ENCODE data around the gene OR10A6. TPM values are rescaled to one million over a fixed set of nuclear protein-coding genes. Genes with fewer than 3 reads are reported as not detected.
A peak's percentile ranks its signal among the peaks of the same experiment; 100 is the strongest.

OR10A6 gene, protein sequence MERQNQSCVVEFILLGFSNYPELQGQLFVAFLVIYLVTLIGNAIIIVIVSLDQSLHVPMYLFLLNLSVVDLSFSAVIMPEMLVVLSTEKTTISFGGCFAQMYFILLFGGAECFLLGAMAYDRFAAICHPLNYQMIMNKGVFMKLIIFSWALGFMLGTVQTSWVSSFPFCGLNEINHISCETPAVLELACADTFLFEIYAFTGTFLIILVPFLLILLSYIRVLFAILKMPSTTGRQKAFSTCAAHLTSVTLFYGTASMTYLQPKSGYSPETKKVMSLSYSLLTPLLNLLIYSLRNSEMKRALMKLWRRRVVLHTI
- not detected in 2 replicates for total RNA-seq
- long read RNA-seq = 0 reads

GRCh38 chr11:7931168-7931567 lies at the start of gene OR10A6:
TSS of gene OR10A6 (minus strand) at chr11:7931268. CDS start at chr11:7928662, 2,606 bp downstream.
- TF ChIP-seq, protein P1, sequence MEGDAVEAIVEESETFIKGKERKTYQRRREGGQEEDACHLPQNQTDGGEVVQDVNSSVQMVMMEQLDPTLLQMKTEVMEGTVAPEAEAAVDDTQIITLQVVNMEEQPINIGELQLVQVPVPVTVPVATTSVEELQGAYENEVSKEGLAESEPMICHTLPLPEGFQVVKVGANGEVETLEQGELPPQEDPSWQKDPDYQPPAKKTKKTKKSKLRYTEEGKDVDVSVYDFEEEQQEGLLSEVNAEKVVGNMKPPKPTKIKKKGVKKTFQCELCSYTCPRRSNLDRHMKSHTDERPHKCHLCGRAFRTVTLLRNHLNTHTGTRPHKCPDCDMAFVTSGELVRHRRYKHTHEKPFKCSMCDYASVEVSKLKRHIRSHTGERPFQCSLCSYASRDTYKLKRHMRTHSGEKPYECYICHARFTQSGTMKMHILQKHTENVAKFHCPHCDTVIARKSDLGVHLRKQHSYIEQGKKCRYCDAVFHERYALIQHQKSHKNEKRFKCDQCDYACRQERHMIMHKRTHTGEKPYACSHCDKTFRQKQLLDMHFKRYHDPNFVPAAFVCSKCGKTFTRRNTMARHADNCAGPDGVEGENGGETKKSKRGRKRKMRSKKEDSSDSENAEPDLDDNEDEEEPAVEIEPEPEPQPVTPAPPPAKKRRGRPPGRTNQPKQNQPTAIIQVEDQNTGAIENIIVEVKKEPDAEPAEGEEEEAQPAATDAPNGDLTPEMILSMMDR (IDR thresholded peaks at IDR 0.05) = no peak
- Mint-ChIP-seq H3K36me3 (ENCODE audit: unreplicated experiment) (no peaks in the 10 kb centered on the region), H3K4me3 (ENCODE audit: unreplicated experiment) (no peak within 1 kb of the TSS), H3K27me3 (ENCODE audit: unreplicated experiment) (peaks cover 29% of the 10 kb centered on the region), H3K9me3 (ENCODE audit: unreplicated experiment) (no peaks in the 10 kb centered on the region), H3K27ac (ENCODE audit: unreplicated experiment) (no peak within 1 kb of the TSS), H3K4me1 (ENCODE audit: unreplicated experiment) (no peaks in the 10 kb centered on the region)
- no peak for DNase-seq (ENCODE audit: extremely low spot score, unreplicated experiment)

DNA sequence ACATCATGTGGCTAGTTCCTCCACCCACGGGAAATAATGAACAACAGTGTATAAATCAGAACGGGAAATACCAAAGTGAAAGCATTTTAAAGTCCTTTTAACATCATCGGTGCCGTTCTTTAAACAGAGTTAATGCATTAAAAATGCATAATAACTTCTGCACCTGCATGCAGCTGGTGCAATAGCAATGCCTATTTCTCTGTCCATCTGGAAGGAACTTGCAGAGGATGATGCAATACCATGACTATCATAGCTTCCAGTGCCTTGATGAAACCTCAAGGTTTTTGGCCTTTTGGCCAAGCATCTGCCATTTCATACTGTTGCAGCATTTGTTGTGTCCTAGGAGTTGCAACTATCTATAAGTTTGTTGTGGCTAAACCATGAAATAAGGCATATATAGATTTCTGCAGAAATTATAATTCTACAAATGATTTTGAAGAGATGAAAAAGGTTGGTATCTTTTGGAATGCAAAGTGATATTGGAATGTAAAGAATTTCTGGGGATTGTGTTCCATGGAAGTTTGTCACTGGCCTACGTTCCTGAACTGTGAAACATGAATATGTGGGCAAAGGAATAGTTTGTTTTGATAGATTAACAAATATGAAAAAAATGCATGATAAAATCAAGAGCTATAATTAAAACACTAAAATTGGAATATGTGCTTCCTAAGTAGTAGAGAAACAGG lies 46.3 kb upstream of the OR10A6 start:
- peak overlapping the region; percentile 77 for H3K27ac Mint-ChIP-seq (ENCODE audit: unreplicated experiment)
- H3K36me3 Mint-ChIP-seq (ENCODE audit: unreplicated experiment) = no peaks in the 10 kb centered on the region
- no peak overlapping the region for H3K4me3 Mint-ChIP-seq (ENCODE audit: unreplicated experiment)
- TF ChIP-seq, protein P1 (IDR thresholded peaks at IDR 0.05) = no peak
- H3K27me3 Mint-ChIP-seq (ENCODE audit: unreplicated experiment) = no peaks in the 10 kb centered on the region
- H3K9me3 Mint-ChIP-seq (ENCODE audit: unreplicated experiment) = no peaks in the 10 kb centered on the region
- H3K4me1 Mint-ChIP-seq (ENCODE audit: unreplicated experiment) = peaks cover 47% of the 10 kb centered on the region
- no peak for DNase-seq (ENCODE audit: extremely low spot score, unreplicated experiment)

GRCh38 chr11:7974668-7975067 lies 43.6 kb upstream of the OR10A6 start:
- H3K36me3 Mint-ChIP-seq (ENCODE audit: unreplicated experiment) = no peaks in the 10 kb centered on the region
- H3K4me1 Mint-ChIP-seq (ENCODE audit: unreplicated experiment) = peaks cover 65% of the 10 kb centered on the region
- no peaks in the 10 kb centered on the region for H3K9me3 Mint-ChIP-seq (ENCODE audit: unreplicated experiment)
- TF ChIP-seq, protein P1 (IDR thresholded peaks at IDR 0.05) = no peak
- no peak for DNase-seq (ENCODE audit: extremely low spot score, unreplicated experiment)
- H3K27ac Mint-ChIP-seq (ENCODE audit: unreplicated experiment) = peak overlapping the region; percentile 61
- no peaks in the 10 kb centered on the region for H3K27me3 Mint-ChIP-seq (ENCODE audit: unreplicated experiment)
- no peak overlapping the region for H3K4me3 Mint-ChIP-seq (ENCODE audit: unreplicated experiment)

- H3K27ac Mint-ChIP-seq (ENCODE audit: unreplicated experiment) = peak overlapping the region; percentile 66
- TF ChIP-seq, protein P1 (IDR thresholded peaks at IDR 0.05) = no peak
- DNase-seq (ENCODE audit: extremely low spot score, unreplicated experiment) = no peak
- no peaks in the 10 kb centered on the region for H3K9me3 Mint-ChIP-seq (ENCODE audit: unreplicated experiment)
- H3K27me3 Mint-ChIP-seq (ENCODE audit: unreplicated experiment) = no peaks in the 10 kb centered on the region
- peaks cover 76% of the 10 kb centered on the region for H3K4me1 Mint-ChIP-seq (ENCODE audit: unreplicated experiment)
- no peaks in the 10 kb centered on the region for H3K36me3 Mint-ChIP-seq (ENCODE audit: unreplicated experiment)
- no peak overlapping the region for H3K4me3 Mint-ChIP-seq (ENCODE audit: unreplicated experiment)
Measured at GRCh38 chr11:7973011-7973410, 41.9 kb upstream of the OR10A6 start.

DNA sequence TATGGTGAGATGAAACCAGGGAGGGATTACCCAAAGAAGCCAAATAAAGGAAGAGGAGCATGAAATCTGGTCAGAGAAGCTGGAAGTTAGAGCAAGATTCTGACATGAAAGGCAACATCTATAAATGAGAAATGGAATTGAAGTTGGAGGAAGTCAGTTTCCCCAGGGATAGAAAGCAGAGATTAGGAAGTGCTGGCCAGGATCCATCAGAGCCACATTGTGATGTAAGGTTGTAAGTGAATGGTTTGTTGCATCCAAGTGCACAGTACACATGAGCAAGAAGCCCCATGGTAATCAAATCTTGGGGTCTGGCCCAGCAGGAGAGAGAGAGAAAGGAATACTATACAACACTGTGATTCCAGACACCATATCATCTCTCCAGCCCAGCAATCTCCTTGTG lies 40.8 kb upstream of the OR10A6 start:
- Mint-ChIP-seq H3K4me3 (ENCODE audit: unreplicated experiment) (no peak overlapping the region), H3K27me3 (ENCODE audit: unreplicated experiment) (no peaks in the 10 kb centered on the region), H3K4me1 (ENCODE audit: unreplicated experiment) (peaks cover 74% of the 10 kb centered on the region), H3K9me3 (ENCODE audit: unreplicated experiment) (no peaks in the 10 kb centered on the region), H3K36me3 (ENCODE audit: unreplicated experiment) (no peaks in the 10 kb centered on the region), H3K27ac (ENCODE audit: unreplicated experiment) (peak overlapping the region; percentile 66)
- DNase-seq (ENCODE audit: extremely low spot score, unreplicated experiment) = no peak
- TF ChIP-seq, protein P1 (IDR thresholded peaks at IDR 0.05) = no peak
